Right lobe of liver (tissue), 4 donors: ENCODE measurements around the gene HSPG2.

Experiments used
- POLR2A ChIP-seq: fragments of 450-650 bp; IDR thresholded peaks from one replicate; pipeline ENCODE4 v1.6.1; 2017; ENCODE audit warnings: antibody characterized with exemption, mild to moderate bottlenecking
- TF ChIP-seq, protein P1 (sequence below), 4 donors: fragments of 200-600 bp in 3 of 4; fragments of 450-650 bp in 1 of 4; IDR thresholded peaks; one replicate each; pipeline versions ENCODE4 v1.5.1 to v1.8.0; 2016 to 2022; ENCODE audit warnings: antibody characterized with exemption in 4 of 4, mild to moderate bottlenecking in 2 of 4
- donor health status: DM: no; HTN: no; CAD: no.
- donor health status: DM: no; HTN: no; CAD: no.
- donor health status: DM: no; HTN: yes; CAD: no.

DNA sequence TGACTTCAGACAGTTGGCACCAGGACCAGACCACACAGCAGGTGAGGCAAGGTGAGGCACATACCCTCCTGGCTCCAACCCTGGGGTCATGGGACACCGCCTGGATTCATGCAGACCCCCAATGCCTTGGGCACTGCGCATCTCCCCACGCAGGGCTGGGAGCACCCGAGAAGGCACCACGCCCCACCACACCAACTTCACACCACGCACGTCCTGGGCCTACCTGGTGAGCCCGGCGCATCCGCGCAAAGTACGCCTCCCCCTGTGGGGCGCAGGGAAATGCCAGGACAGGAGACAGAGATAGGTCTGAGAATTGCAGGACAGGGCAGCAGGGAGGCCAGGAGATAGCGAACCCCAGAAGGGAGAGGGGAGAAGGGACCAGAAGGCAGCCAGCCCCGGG lies 66.5 kb downstream of the HSPG2 start:
- TF ChIP-seq, protein P1, sequence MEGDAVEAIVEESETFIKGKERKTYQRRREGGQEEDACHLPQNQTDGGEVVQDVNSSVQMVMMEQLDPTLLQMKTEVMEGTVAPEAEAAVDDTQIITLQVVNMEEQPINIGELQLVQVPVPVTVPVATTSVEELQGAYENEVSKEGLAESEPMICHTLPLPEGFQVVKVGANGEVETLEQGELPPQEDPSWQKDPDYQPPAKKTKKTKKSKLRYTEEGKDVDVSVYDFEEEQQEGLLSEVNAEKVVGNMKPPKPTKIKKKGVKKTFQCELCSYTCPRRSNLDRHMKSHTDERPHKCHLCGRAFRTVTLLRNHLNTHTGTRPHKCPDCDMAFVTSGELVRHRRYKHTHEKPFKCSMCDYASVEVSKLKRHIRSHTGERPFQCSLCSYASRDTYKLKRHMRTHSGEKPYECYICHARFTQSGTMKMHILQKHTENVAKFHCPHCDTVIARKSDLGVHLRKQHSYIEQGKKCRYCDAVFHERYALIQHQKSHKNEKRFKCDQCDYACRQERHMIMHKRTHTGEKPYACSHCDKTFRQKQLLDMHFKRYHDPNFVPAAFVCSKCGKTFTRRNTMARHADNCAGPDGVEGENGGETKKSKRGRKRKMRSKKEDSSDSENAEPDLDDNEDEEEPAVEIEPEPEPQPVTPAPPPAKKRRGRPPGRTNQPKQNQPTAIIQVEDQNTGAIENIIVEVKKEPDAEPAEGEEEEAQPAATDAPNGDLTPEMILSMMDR (IDR thresholded peaks at IDR 0.05) = no peak
- no peak for TF ChIP-seq POLR2A
